ENCODE measurements around the gene PRPF40A.

DNA sequence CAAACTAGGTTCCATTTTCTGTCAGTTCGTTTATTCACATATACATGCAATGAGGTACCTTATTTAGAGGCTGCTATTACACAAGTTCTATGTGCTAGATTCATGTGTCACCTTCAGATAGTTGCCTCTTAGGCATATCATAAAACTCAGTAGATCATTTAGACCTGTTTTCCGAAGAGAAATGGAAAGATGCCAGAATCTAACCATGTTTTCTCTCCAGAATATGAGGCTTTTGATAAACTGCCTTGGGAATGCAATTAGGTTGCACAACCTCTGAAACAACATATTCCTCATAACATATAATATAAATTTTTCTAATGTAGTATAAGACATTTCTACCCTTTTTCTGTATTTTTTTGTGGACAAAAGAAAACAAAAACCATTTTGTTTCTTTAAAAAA is 108.1 kb downstream of the PRPF40A start:
- TF ChIP-seq, protein P1, sequence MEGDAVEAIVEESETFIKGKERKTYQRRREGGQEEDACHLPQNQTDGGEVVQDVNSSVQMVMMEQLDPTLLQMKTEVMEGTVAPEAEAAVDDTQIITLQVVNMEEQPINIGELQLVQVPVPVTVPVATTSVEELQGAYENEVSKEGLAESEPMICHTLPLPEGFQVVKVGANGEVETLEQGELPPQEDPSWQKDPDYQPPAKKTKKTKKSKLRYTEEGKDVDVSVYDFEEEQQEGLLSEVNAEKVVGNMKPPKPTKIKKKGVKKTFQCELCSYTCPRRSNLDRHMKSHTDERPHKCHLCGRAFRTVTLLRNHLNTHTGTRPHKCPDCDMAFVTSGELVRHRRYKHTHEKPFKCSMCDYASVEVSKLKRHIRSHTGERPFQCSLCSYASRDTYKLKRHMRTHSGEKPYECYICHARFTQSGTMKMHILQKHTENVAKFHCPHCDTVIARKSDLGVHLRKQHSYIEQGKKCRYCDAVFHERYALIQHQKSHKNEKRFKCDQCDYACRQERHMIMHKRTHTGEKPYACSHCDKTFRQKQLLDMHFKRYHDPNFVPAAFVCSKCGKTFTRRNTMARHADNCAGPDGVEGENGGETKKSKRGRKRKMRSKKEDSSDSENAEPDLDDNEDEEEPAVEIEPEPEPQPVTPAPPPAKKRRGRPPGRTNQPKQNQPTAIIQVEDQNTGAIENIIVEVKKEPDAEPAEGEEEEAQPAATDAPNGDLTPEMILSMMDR (IDR thresholded peaks at IDR 0.05; ENCODE audit: low read length), result no peak
- TF ChIP-seq EZH2 (IDR thresholded peaks at IDR 0.05; ENCODE audit: borderline replicate concordance, low read length), result no peak
